ENCODE results near the gene ZC3H18.

GRCh38 chr16:88650749-88651275, 80.6 kb downstream of the ZC3H18 start, which contains the start of gene CYBA:
- TF ChIP-seq EP300 (IDR thresholded peaks at IDR 0.05; ENCODE audit: borderline replicate concordance), result no peak
- peak; percentile 44; the same call in 1 of the 2 replicates for TF ChIP-seq USF1 (IDR thresholded peaks at IDR 0.05)
- TF ChIP-seq CEBPB (IDR thresholded peaks at IDR 0.05), result no peak
- TF ChIP-seq RAD21 (IDR thresholded peaks at IDR 0.05; ENCODE audit: low read depth), result no peak
- no peak for TF ChIP-seq REST (IDR thresholded peaks at IDR 0.05; ENCODE audit: low read depth)
- peak; percentile 12; the same call in 1 of the 2 replicates for TF ChIP-seq TCF12 (IDR thresholded peaks at IDR 0.05; ENCODE audit: low read depth)
- no peak for TF ChIP-seq EGR1 (IDR thresholded peaks at IDR 0.05)
- peak; percentile 81 for TF ChIP-seq TAF1 (IDR thresholded peaks at IDR 0.05; ENCODE audit: low read depth)
- TF ChIP-seq MAX (IDR thresholded peaks at IDR 0.05), result peak; percentile 66
- TF ChIP-seq TEAD4 (IDR thresholded peaks at IDR 0.05), result no peak
- no peak for TF ChIP-seq CREB1 (IDR thresholded peaks at IDR 0.05; ENCODE audit: low read depth)
